ENCODE data around the gene LRRC4C.

The LRRC4C gene

GRCh38 chr11:40328890-40329614 lies 1130.4 kb downstream of the LRRC4C start:
- H3K4me3 ChIP-seq (ENCODE audit: insufficient read depth in 1 of 2, low read depth in 1 of 2, low read length in 2 of 2), result peak overlapping the region in 1 of 2 experiments; percentile 14
- no peak overlapping the region for H3K4ac ChIP-seq (ENCODE audit: low read depth in 1 of 2, low read length in 2 of 2)
- H3K14ac ChIP-seq (ENCODE audit: low read length in 2 of 2), result no peak overlapping the region
- H3K36me3 ChIP-seq (ENCODE audit: control insufficient read depth in 1 of 2, insufficient read depth in 2 of 2, low read depth in 1 of 2, low read length in 2 of 2), result no peaks in the 10 kb centered on the region
- no peak overlapping the region for H4K91ac ChIP-seq (ENCODE audit: low read length)
- no peaks in the 10 kb centered on the region for H3K9me3 ChIP-seq (ENCODE audit: control insufficient read depth, low read length)
- no peaks in the 10 kb centered on the region for H3K79me1 ChIP-seq (replicated peaks; ENCODE audit: low read length, poor library complexity, severe bottlenecking)
- no peaks in the 10 kb centered on the region for H3K27me3 ChIP-seq (ENCODE audit: control insufficient read depth in 1 of 2, insufficient read depth in 1 of 2, low read length in 2 of 2)
- H3K4me1 ChIP-seq (ENCODE audit: control insufficient read depth, insufficient read depth, low read depth, low read length), result peaks cover 3% of the 10 kb centered on the region
- H2BK12ac ChIP-seq (ENCODE audit: low read length in 2 of 2), result no peak overlapping the region
- no peak overlapping the region for H2BK15ac ChIP-seq (ENCODE audit: low read depth, poor library complexity, severe bottlenecking)
- H3K18ac ChIP-seq (ENCODE audit: low read depth in 1 of 2, low read length in 2 of 2), result peak overlapping the region in 1 of 2 experiments; percentile 48
- H3K27ac ChIP-seq (ENCODE audit: low read length, poor library complexity, severe bottlenecking), result peak overlapping the region; percentile 92
- WGBS, result 0% methylated on average over 4 of the region's 5 CpGs
- no peak overlapping the region for H2BK5ac ChIP-seq (ENCODE audit: low read depth, low read length, poor library complexity, severe bottlenecking)
- H2AFZ ChIP-seq (ENCODE audit: low read depth, low read length), result no peak overlapping the region
- peak; percentile 100 for DNase-seq
- H2BK120ac ChIP-seq (ENCODE audit: low read depth, low read length), result no peak overlapping the region
- no peak overlapping the region for H4K8ac ChIP-seq (ENCODE audit: low read length)
- H3K9ac ChIP-seq (ENCODE audit: low read length), result peak overlapping the region; percentile 74
- H2AK5ac ChIP-seq (ENCODE audit: low read length, severe bottlenecking), result no peak overlapping the region
- no peak overlapping the region for H3K23ac ChIP-seq (ENCODE audit: low read length in 2 of 2)
- H3K4me2 ChIP-seq (ENCODE audit: low read length, poor library complexity, severe bottlenecking), result no peak overlapping the region

- no peaks in the 10 kb centered on the region for H3K4me1 ChIP-seq (ENCODE audit: control insufficient read depth, insufficient read depth, low read depth, low read length)
- no peak overlapping the region for H2AK5ac ChIP-seq (ENCODE audit: low read length, severe bottlenecking)
- H3K27ac ChIP-seq (ENCODE audit: low read length, poor library complexity, severe bottlenecking), result no peak overlapping the region
- no peak overlapping the region for H2AFZ ChIP-seq (ENCODE audit: low read depth, low read length)
- no peaks in the 10 kb centered on the region for H3K79me1 ChIP-seq (replicated peaks; ENCODE audit: low read length, poor library complexity, severe bottlenecking)
- no peak overlapping the region for H3K14ac ChIP-seq (ENCODE audit: low read length in 2 of 2)
- no peak overlapping the region for H3K18ac ChIP-seq (ENCODE audit: low read depth in 1 of 2, low read length in 2 of 2)
- no peaks in the 10 kb centered on the region for H3K36me3 ChIP-seq (ENCODE audit: control insufficient read depth in 1 of 2, insufficient read depth in 2 of 2, low read depth in 1 of 2, low read length in 2 of 2)
- 93% methylated on average over 3 of the region's 3 CpGs for WGBS
- no peak for DNase-seq
- no peak overlapping the region for H2BK120ac ChIP-seq (ENCODE audit: low read depth, low read length)
- no peak overlapping the region for H3K23ac ChIP-seq (ENCODE audit: low read length in 2 of 2)
- no peak overlapping the region for H2BK5ac ChIP-seq (ENCODE audit: low read depth, low read length, poor library complexity, severe bottlenecking)
- no peaks in the 10 kb centered on the region for H3K9me3 ChIP-seq (ENCODE audit: control insufficient read depth, low read length)
- H2BK12ac ChIP-seq (ENCODE audit: low read length in 2 of 2), result no peak overlapping the region
- H3K9ac ChIP-seq (ENCODE audit: low read length), result no peak overlapping the region
- no peak overlapping the region for H3K4me2 ChIP-seq (ENCODE audit: low read length, poor library complexity, severe bottlenecking)
- no peak overlapping the region for H3K4ac ChIP-seq (ENCODE audit: low read depth in 1 of 2, low read length in 2 of 2)
- no peak overlapping the region for H2BK15ac ChIP-seq (ENCODE audit: low read depth, poor library complexity, severe bottlenecking)
- H3K27me3 ChIP-seq (ENCODE audit: control insufficient read depth in 1 of 2, insufficient read depth in 1 of 2, low read length in 2 of 2), result no peaks in the 10 kb centered on the region
- H4K8ac ChIP-seq (ENCODE audit: low read length), result no peak overlapping the region
- no peak overlapping the region for H4K91ac ChIP-seq (ENCODE audit: low read length)
- no peak overlapping the region for H3K4me3 ChIP-seq (ENCODE audit: insufficient read depth in 1 of 2, low read depth in 1 of 2, low read length in 2 of 2)
These were observed 1136.2 kb downstream of the LRRC4C start for GRCh38 chr11:40323241-40323640.

- no peak overlapping the region for H2AFZ ChIP-seq (ENCODE audit: low read depth, low read length)
- H2BK15ac ChIP-seq (ENCODE audit: low read depth, poor library complexity, severe bottlenecking), result no peak overlapping the region
- H3K36me3 ChIP-seq (ENCODE audit: control insufficient read depth in 1 of 2, insufficient read depth in 2 of 2, low read depth in 1 of 2, low read length in 2 of 2), result no peaks in the 10 kb centered on the region
- H3K9ac ChIP-seq (ENCODE audit: low read length), result no peak overlapping the region
- H3K4ac ChIP-seq (ENCODE audit: low read depth in 1 of 2, low read length in 2 of 2), result no peak overlapping the region
- no peak overlapping the region for H2BK5ac ChIP-seq (ENCODE audit: low read depth, low read length, poor library complexity, severe bottlenecking)
- H3K79me1 ChIP-seq (replicated peaks; ENCODE audit: low read length, poor library complexity, severe bottlenecking), result no peaks in the 10 kb centered on the region
- H4K8ac ChIP-seq (ENCODE audit: low read length), result no peak overlapping the region
- H2BK120ac ChIP-seq (ENCODE audit: low read depth, low read length), result no peak overlapping the region
- H3K4me1 ChIP-seq (ENCODE audit: control insufficient read depth, insufficient read depth, low read depth, low read length), result no peaks in the 10 kb centered on the region
- H3K27ac ChIP-seq (ENCODE audit: low read length, poor library complexity, severe bottlenecking), result no peak overlapping the region
- H3K14ac ChIP-seq (ENCODE audit: low read length in 2 of 2), result no peak overlapping the region
- no peak overlapping the region for H4K91ac ChIP-seq (ENCODE audit: low read length)
- H3K9me3 ChIP-seq (ENCODE audit: control insufficient read depth, low read length), result no peaks in the 10 kb centered on the region
- H3K18ac ChIP-seq (ENCODE audit: low read depth in 1 of 2, low read length in 2 of 2), result no peak overlapping the region
- no peak for DNase-seq
- no peak overlapping the region for H2BK12ac ChIP-seq (ENCODE audit: low read length in 2 of 2)
- H3K27me3 ChIP-seq (ENCODE audit: control insufficient read depth in 1 of 2, insufficient read depth in 1 of 2, low read length in 2 of 2), result no peaks in the 10 kb centered on the region
- no peak overlapping the region for H3K4me3 ChIP-seq (ENCODE audit: insufficient read depth in 1 of 2, low read depth in 1 of 2, low read length in 2 of 2)
- no peak overlapping the region for H2AK5ac ChIP-seq (ENCODE audit: low read length, severe bottlenecking)
- WGBS, result 100% methylated on average over 1 of the region's 1 CpG
- no peak overlapping the region for H3K23ac ChIP-seq (ENCODE audit: low read length in 2 of 2)
- no peak overlapping the region for H3K4me2 ChIP-seq (ENCODE audit: low read length, poor library complexity, severe bottlenecking)
These were observed 1137.9 kb downstream of the LRRC4C start for GRCh38 chr11:40321537-40321936.

GRCh38 chr11:40316171-40316570 lies 1143.3 kb downstream of the LRRC4C start:
- H2BK15ac ChIP-seq (ENCODE audit: low read depth, poor library complexity, severe bottlenecking), result no peak overlapping the region
- no peak overlapping the region for H4K8ac ChIP-seq (ENCODE audit: low read length)
- H3K23ac ChIP-seq (ENCODE audit: low read length in 2 of 2), result no peak overlapping the region
- H3K36me3 ChIP-seq (ENCODE audit: control insufficient read depth in 1 of 2, insufficient read depth in 2 of 2, low read depth in 1 of 2, low read length in 2 of 2), result no peaks in the 10 kb centered on the region
- no peak for DNase-seq
- H3K4me2 ChIP-seq (ENCODE audit: low read length, poor library complexity, severe bottlenecking), result no peak overlapping the region
- H2BK12ac ChIP-seq (ENCODE audit: low read length in 2 of 2), result no peak overlapping the region
- no peak overlapping the region for H2BK5ac ChIP-seq (ENCODE audit: low read depth, low read length, poor library complexity, severe bottlenecking)
- no peaks in the 10 kb centered on the region for H3K79me1 ChIP-seq (replicated peaks; ENCODE audit: low read length, poor library complexity, severe bottlenecking)
- no peak overlapping the region for H3K27ac ChIP-seq (ENCODE audit: low read length, poor library complexity, severe bottlenecking)
- no peak overlapping the region for H3K4me3 ChIP-seq (ENCODE audit: insufficient read depth in 1 of 2, low read depth in 1 of 2, low read length in 2 of 2)
- H3K4ac ChIP-seq (ENCODE audit: low read depth in 1 of 2, low read length in 2 of 2), result no peak overlapping the region
- H3K9me3 ChIP-seq (ENCODE audit: control insufficient read depth, low read length), result no peaks in the 10 kb centered on the region
- no peak overlapping the region for H3K9ac ChIP-seq (ENCODE audit: low read length)
- no peak overlapping the region for H2AFZ ChIP-seq (ENCODE audit: low read depth, low read length)
- no peaks in the 10 kb centered on the region for H3K4me1 ChIP-seq (ENCODE audit: control insufficient read depth, insufficient read depth, low read depth, low read length)
- H3K27me3 ChIP-seq (ENCODE audit: control insufficient read depth in 1 of 2, insufficient read depth in 1 of 2, low read length in 2 of 2), result no peaks in the 10 kb centered on the region
- no peak overlapping the region for H3K14ac ChIP-seq (ENCODE audit: low read length in 2 of 2)
- no peak overlapping the region for H2BK120ac ChIP-seq (ENCODE audit: low read depth, low read length)
- H2AK5ac ChIP-seq (ENCODE audit: low read length, severe bottlenecking), result no peak overlapping the region
- H3K18ac ChIP-seq (ENCODE audit: low read depth in 1 of 2, low read length in 2 of 2), result no peak overlapping the region
- H4K91ac ChIP-seq (ENCODE audit: low read length), result no peak overlapping the region

All from mesenchymal stem cell (in vitro differentiated cells and primary cell).